Measurements from ENCODE around the gene CCL14. TPM values are rescaled to one million over a fixed set of nuclear protein-coding genes. Genes with fewer than 3 reads are reported as not detected.
"Not testable (repeated sequence)": the region's sequence is repeated elsewhere in the genome, so short reads cannot be mapped to it uniquely, and the experiment has no call there.

The CCL14 gene
- total RNA-seq, 4 donors from 2014 or later = 2.7 to 25.0 (median 5.6) TPM

DNA sequence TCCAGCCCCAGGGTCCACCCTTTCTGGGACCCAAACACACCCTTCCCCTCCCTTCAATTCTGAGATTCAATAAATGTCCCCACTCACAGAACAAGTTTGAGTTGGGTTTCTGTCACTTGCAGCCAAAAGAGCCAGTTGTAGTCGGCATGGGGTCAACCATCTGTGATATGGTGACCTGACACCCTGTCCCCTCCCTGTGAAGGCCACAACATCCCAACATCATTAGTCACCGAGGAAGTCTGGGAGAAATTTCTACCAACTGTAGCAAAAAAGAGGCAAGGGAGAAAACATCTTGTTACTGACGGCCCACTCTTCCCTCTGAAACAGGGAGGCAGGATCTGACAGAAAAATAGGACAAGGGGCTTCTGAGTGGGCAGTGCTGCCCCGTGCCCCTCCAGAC, 42.4 kb downstream of the CCL14 start:
- TF ChIP-seq, protein P1, sequence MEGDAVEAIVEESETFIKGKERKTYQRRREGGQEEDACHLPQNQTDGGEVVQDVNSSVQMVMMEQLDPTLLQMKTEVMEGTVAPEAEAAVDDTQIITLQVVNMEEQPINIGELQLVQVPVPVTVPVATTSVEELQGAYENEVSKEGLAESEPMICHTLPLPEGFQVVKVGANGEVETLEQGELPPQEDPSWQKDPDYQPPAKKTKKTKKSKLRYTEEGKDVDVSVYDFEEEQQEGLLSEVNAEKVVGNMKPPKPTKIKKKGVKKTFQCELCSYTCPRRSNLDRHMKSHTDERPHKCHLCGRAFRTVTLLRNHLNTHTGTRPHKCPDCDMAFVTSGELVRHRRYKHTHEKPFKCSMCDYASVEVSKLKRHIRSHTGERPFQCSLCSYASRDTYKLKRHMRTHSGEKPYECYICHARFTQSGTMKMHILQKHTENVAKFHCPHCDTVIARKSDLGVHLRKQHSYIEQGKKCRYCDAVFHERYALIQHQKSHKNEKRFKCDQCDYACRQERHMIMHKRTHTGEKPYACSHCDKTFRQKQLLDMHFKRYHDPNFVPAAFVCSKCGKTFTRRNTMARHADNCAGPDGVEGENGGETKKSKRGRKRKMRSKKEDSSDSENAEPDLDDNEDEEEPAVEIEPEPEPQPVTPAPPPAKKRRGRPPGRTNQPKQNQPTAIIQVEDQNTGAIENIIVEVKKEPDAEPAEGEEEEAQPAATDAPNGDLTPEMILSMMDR (IDR thresholded peaks at IDR 0.05) = no peak
- TF ChIP-seq POLR2A (IDR thresholded peaks at IDR 0.05) = no peak
- 60 to 69% methylated on average over 4 of the region's 4 CpGs for WGBS, 2 donors
- peaks cover 0 to 5% (median 0%) of the 10 kb centered on the region in 3 donors for H3K4me1 ChIP-seq
- H3K4me3 ChIP-seq = no peak overlapping the region
- intact Hi-C loops (cut with DNase I) = no loop called here
- H3K9me3 ChIP-seq = no peaks in the 10 kb centered on the region
- no peak for DNase-seq
- H3K27me3 ChIP-seq = no peaks in the 10 kb centered on the region
- H3K36me3 ChIP-seq = no peaks in the 10 kb centered on the region
- H3K27ac ChIP-seq = no peak overlapping the region

DNA sequence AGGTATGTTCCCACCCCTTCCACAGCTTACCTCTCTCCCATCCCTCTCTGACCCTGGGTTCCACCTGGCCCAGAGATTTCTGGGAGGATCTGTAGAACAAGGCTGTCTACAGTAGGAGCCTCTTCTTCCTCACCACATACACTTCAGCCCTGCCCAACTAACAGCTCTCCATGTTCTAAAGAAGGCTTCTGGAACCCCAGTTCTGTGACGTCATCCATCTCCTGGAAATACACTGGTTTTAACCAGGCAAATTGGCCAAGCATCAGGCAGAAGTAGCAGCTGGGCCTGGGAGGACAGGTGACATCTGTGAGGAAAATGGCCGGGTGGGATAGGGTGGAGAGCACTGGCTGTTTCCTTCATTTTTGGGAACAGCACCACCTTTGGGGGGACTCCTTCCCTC, 43.0 kb downstream of the CCL14 start, which contains the start of gene LYZL6:
TSS of gene LYZL6 (minus strand) at position 177 of the 400 bp plus-strand sequence. CDS start 4,357 bp downstream, outside the sequence.
- intact Hi-C loops (cut with DNase I) = no loop called here
- TF ChIP-seq, protein P1 (IDR thresholded peaks at IDR 0.05) = no peak
- no peak for TF ChIP-seq POLR2A (IDR thresholded peaks at IDR 0.05)
- Histone ChIP-seq H3K4me3 (no peak within 1 kb of the TSS), H3K27me3 (no peaks in the 10 kb centered on the region), H3K4me1 (peaks cover 0 to 5% (median 0%) of the 10 kb centered on the region in 3 donors), H3K9me3 (no peaks in the 10 kb centered on the region), H3K27ac (no peak within 1 kb of the TSS), H3K36me3 (no peaks in the 10 kb centered on the region)
- DNase-seq = no peak
- WGBS, 2 donors = 56 to 85% methylated on average over 2 of the region's 2 CpGs

DNA sequence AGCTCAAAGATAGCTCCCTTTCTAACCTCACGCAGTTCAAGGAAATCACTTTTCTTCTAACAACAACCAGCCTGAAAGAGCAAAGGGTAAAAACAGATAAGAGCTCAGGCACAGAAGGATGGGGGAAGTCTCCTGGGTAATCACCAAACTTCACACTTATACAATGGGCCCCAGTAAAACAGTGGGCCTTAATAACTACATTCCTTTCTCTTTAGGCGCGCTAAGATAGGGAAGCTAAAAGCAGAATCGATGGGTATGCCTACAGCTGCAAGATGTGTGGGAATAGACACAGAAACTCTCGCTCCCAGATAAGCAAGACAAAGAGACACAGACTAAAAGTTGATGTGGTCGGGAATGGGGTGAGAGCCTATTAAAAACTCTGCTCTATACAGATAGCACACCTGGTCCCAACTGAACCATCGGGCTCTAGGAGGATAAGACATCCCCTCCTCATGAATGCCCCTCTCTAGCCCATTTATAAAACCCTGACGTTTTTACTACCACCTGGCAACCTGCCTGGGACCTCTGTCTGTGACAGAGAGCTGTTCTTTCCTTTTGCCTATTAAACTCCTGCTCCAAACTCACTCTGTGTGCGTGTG, 43.8 kb downstream of the CCL14 start:
- H3K4me3 ChIP-seq = no peak overlapping the region
- no peak for DNase-seq
- H3K27me3 ChIP-seq = no peaks in the 10 kb centered on the region
- no peaks in the 10 kb centered on the region for H3K9me3 ChIP-seq
- H3K36me3 ChIP-seq = no peaks in the 10 kb centered on the region
- H3K4me1 ChIP-seq = peaks cover 0 to 5% (median 0%) of the 10 kb centered on the region in 3 donors
- intact Hi-C loops (cut with DNase I) = no loop called here
- no peak for TF ChIP-seq POLR2A (IDR thresholded peaks at IDR 0.05)
- TF ChIP-seq, protein P1 (IDR thresholded peaks at IDR 0.05) = no peak
- no peak overlapping the region for H3K27ac ChIP-seq
- WGBS, 2 donors = 47 to 60% methylated on average over 9 of the region's 9 CpGs

GRCh38 chr17:35938492-35938891, 48.0 kb downstream of the CCL14 start:
- intact Hi-C loops (cut with DNase I); H3K9me3 ChIP-seq; H3K4me3 ChIP-seq; DNase-seq; H3K27ac ChIP-seq; H3K36me3 ChIP-seq; H3K27me3 ChIP-seq; H3K4me1 ChIP-seq: not testable (repeated sequence)
- 85 to 95% methylated on average over 3 of the region's 3 CpGs for WGBS, 2 donors

GRCh38 chr17:35936063-35936462, 50.5 kb downstream of the CCL14 start:
- intact Hi-C loops (cut with DNase I) = no loop called here
- TF ChIP-seq POLR2A (IDR thresholded peaks at IDR 0.05) = no peak
- WGBS, 2 donors = 86 to 96% methylated on average over 4 to 5 of the region's 5 CpGs

GRCh38 chr17:35934760-35935159, 51.8 kb downstream of the CCL14 start:
- Histone ChIP-seq H3K27ac (no peak overlapping the region), H3K27me3 (peaks cover 0 to 7% (median 0%) of the 10 kb centered on the region in 4 donors), H3K4me1 (peaks cover 8 to 21% (median 11%) of the 10 kb centered on the region in 3 donors), H3K4me3 (no peak overlapping the region), H3K36me3 (no peaks in the 10 kb centered on the region), H3K9me3 (no peaks in the 10 kb centered on the region)
- TF ChIP-seq POLR2A (IDR thresholded peaks at IDR 0.05) = no peak
- TF ChIP-seq, protein P1 (IDR thresholded peaks at IDR 0.05) = no peak
- intact Hi-C loops (cut with DNase I) = no loop called here
- no peak for DNase-seq
- WGBS, 2 donors = 78 to 86% methylated on average over 10 of the region's 10 CpGs

More at GRCh38 chr17:35936063-35936462, 50.5 kb downstream of the CCL14 start:
- no peaks in the 10 kb centered on the region for H3K36me3 ChIP-seq
- DNase-seq = no peak
- H3K4me3 ChIP-seq = no peak overlapping the region
- no peaks in the 10 kb centered on the region for H3K27me3 ChIP-seq
- no peak overlapping the region for H3K27ac ChIP-seq
- peaks cover 0 to 8% (median 0%) of the 10 kb centered on the region in 3 donors for H3K4me1 ChIP-seq
- H3K9me3 ChIP-seq = no peaks in the 10 kb centered on the region

Other genes starting within 250 kb of the CCL14 start
- gene GAS2L2, start 233.5 kb downstream of the CCL14 start, total RNA-seq = not detected
- gene C17orf50, start 225.8 kb downstream of the CCL14 start, total RNA-seq = not detected
- gene MMP28, start 191.1 kb downstream of the CCL14 start, total RNA-seq = 10 to 100 TPM; 29.1 to 61.0 (median 35.2) TPM
- 100 to 1,000 TPM in 1 of 4 donors, 10 to 100 TPM in 3; 48.7 to 111 (median 66.7) TPM for gene TAF15, start 177.2 kb downstream of the CCL14 start, total RNA-seq
- under 1 TPM in 1 of 4 donors, not detected in 3; 0.15 TPM for gene HEATR9, start 117.8 kb downstream of the CCL14 start, total RNA-seq
- 10 to 100 TPM in 1 of 4 donors, 1 to 10 TPM in 3; 1.5 to 25.2 (median 2.8) TPM for gene CCL5, start 106.4 kb downstream of the CCL14 start, total RNA-seq
- 1 to 10 TPM in 1 of 4 donors, under 1 TPM in 3; 0.38 to 4.0 (median 0.45) TPM for gene RDM1, start 56.0 kb downstream of the CCL14 start, total RNA-seq
- gene LYZL6, start 43.0 kb downstream of the CCL14 start, total RNA-seq = not detected
- under 1 TPM in 1 of 4 donors, not detected in 3; 0.95 TPM for gene CCL16, start 5.2 kb downstream of the CCL14 start, total RNA-seq
- not detected for gene CCL15, start 14.8 kb upstream of the CCL14 start, total RNA-seq
- 10 to 100 TPM in 1 of 4 donors, 1 to 10 TPM in 3; 2.0 to 13.4 (median 3.4) TPM for gene CCL23, start 31.2 kb upstream of the CCL14 start, total RNA-seq
- 1 to 10 TPM in 1 of 4 donors, under 1 TPM in 2, not detected in 1; 0.76 to 2.8 (median 0.92) TPM for gene CCL18, start 77.5 kb upstream of the CCL14 start, total RNA-seq
- gene CCL3, start 103.4 kb upstream of the CCL14 start, total RNA-seq = under 1 TPM in 1 of 4 donors, not detected in 3; 0.68 TPM
- gene CCL4, start 117.1 kb upstream of the CCL14 start, total RNA-seq = 1 to 10 TPM in 3 of 4 donors, under 1 TPM in 1; 0.56 to 3.2 (median 2.6) TPM
- gene TBC1D3B, start 189.9 kb upstream of the CCL14 start, total RNA-seq = 10 to 100 TPM in 1 of 4 donors, 1 to 10 TPM in 2, not detected in 1; 2.9 to 11.7 (median 9.4) TPM
- 1 to 10 TPM in 1 of 4 donors, not detected in 3; 3.5 TPM for gene CCL3L1, start 210.0 kb upstream of the CCL14 start, total RNA-seq
- 1 to 10 TPM in 1 of 4 donors, under 1 TPM in 2, not detected in 1; 0.35 to 1.6 (median 0.76) TPM for gene CCL4L2, start 224.3 kb upstream of the CCL14 start, total RNA-seq

Data from esophagus squamous epithelium (tissue), 5 donors.